IPS-NIHi7 (cell line): ENCODE results near the gene PDE1C.

Source experiments
- DNase-seq: peaks from one replicate; pipeline ENCODE4 v3.0.0; 2012; ENCODE audit warnings: mixed read lengths; ENCODE audit errors: extremely low spot score

The PDE1C gene

DNA sequence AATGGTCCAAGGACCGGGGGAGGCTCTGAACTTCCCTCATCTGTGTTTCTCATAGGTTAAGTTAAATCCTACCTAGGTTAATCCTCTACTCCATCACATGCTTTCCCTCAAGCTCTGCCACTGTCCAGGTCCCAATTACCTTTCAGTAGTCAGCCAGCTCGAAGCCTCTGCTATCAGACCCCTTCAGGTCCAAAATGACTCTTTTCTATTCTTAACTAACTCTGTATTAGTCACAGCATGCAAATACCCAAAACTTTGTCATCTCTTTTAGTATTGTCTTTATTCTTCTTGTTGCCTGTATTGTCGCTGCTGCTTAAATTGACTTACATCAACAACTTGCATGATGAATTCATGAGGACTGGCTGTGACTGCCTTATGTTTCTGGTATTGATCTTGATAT is 367.9 kb downstream of the PDE1C start:
- DNase-seq: no peak
